GM18507 (cell line): ENCODE data around the gene RAB7B.

Experiments used
- DNase-seq: peaks from one replicate; pipeline ENCODE4 v3.0.0; 2011; ENCODE audit warnings: low read depth; ENCODE audit not compliant: insufficient read length; ENCODE audit errors: extremely low spot score
- FAIRE-seq: peaks from 2 replicates; lab custom pipeline; 2011; peaks lifted over from hg19 to GRCh38; lab: Jason Lieb, UNC

Gene RAB7B

GRCh38 chr1:205934788-205935187, 68.4 kb downstream of the RAB7B start:
- DNase-seq (no peak), FAIRE-seq (no peak)

- FAIRE-seq (no peak), DNase-seq (no peak)
Observed at GRCh38 chr1:205933671-205934618, 69.2 kb downstream of the RAB7B start.

GRCh38 chr1:205932776-205933175, 70.4 kb downstream of the RAB7B start:
- DNase-seq (no peak), FAIRE-seq (no peak)

GRCh38 chr1:205930799-205931281, 72.4 kb downstream of the RAB7B start:
- DNase-seq = no peak
- no peak for FAIRE-seq

- DNase-seq = no peak
- no peak for FAIRE-seq
Observed at GRCh38 chr1:205930195-205930577, 73.0 kb downstream of the RAB7B start.

- no peak for DNase-seq
- FAIRE-seq = no peak
Observed at GRCh38 chr1:205929496-205930194, 73.5 kb downstream of the RAB7B start.

- no peak for DNase-seq
- FAIRE-seq = no peak
Observed at GRCh38 chr1:205928317-205928716, 74.9 kb downstream of the RAB7B start.

GRCh38 chr1:205927676-205928075, 75.5 kb downstream of the RAB7B start:
- FAIRE-seq = no peak
- no peak for DNase-seq

GRCh38 chr1:205927247-205927646, 75.9 kb downstream of the RAB7B start:
- FAIRE-seq (no peak), DNase-seq (no peak)
